Activated gamma-delta T cell treated with anti-CD3 and anti-CD28 coated beads, Interleukin-2, amount 50 U/mL, for 16 hours (primary cell): Measurements from ENCODE around the gene CDC42BPG.

Experiments
- DNase-seq: peaks from one replicate; pipeline ENCODE4 v3.0.0-alpha.2; 2020; ENCODE audit warnings: low read depth

The CDC42BPG gene

GRCh38 chr11:64844330-64845128, at the start of gene CDC42BPG:
Gene CDC42BPG (minus strand): TSS chr11:64844653. CDS start chr11:64844569, 84 bp downstream.
- no peak for DNase-seq

- no peak for DNase-seq
Measured at GRCh38 chr11:64893194-64894069, 49.0 kb upstream of the CDC42BPG start.

DNA sequence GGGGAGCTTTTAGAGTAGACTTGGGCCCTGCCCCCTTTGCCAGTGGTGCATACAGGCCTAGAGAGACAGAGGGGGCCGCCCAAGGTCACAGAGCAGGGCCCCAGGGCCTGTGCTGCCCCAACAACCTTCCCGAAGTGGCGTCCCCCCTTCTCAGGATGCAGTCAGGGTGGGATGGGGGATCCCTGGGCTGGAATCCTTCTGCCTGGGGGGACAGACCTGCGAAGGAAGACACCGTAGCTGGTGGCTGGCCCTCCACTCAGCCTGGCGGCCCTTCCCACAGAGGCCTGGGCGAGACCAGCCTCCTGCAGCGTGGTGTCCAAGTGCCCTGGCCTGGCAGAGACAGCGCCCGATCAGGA, 48.4 kb upstream of the CDC42BPG start:
- no peak for DNase-seq

GRCh38 chr11:64892411-64892831, 48.0 kb upstream of the CDC42BPG start:
- no peak for DNase-seq

DNA sequence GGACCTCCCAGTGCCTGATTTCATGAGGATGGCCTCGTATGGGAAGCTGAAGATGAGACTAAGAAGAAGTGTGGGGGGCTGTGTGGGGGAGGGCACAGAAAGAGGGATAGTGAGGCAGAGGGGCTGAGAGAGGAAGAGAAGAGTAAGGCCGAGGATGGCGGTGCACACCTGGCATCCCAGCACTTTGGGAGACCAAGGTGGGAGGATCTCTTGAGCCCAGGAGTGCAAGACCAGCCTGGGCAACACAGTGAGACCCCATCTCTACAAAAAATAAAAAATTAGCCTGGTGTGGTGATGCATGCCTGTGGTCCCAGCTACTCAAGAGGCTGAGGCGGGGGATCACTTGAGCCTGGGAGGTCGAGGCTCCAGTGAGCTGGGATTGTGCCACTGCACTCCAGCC, 47.4 kb upstream of the CDC42BPG start:
- no peak for DNase-seq

DNA sequence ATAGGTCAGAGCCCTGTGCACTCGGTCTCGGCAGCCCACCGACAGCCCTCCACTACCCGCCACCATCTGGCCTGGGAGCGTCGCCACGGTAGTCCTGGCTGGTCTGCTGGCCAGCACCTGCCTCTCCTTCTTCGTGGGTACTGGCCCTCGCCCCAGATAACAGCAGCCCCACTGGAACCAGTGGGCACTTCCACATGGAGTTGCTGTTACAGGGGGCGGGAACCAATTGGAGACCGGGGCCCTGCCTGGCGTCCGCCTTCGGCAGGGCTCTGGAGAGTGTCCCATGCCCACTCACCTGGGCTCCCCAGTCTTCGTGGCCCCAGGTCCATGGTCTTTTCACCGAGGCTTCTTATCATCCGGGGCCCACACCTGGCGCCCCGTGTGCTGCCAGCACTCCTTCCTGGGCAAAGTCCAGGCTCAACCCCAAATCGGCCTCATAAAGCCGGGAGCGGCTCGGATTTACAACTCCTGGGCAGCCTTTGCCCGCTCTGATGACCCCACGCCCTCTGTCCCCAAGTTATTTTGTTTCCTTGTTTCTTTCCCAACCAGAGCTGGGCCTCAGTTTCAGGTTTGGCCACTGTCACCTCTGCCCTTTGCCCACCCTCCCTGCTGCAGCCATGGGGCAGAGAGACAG, 46.9 kb upstream of the CDC42BPG start:
- DNase-seq: no peak

- no peak for DNase-seq
Measured at GRCh38 chr11:64890522-64890939, 46.1 kb upstream of the CDC42BPG start.

GRCh38 chr11:64888729-64889511, 44.5 kb upstream of the CDC42BPG start:
- DNase-seq: no peak

DNA sequence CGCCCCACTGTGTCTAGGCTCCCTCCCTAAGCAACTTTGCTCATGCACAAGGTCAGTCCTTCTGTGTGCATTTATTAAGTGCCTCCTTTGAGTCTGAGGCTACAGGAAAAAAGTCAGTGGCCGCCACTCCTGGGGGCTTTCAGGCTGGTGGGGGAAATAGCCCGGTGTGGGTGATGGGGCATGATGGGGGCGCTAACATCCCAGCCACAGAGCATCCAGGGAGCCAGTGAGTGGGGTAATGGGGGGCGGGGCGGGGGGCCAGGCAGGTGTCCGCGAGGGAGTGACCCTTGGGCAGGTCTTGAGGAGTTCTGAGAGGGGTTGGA, 43.9 kb upstream of the CDC42BPG start:
- DNase-seq: no peak

DNA sequence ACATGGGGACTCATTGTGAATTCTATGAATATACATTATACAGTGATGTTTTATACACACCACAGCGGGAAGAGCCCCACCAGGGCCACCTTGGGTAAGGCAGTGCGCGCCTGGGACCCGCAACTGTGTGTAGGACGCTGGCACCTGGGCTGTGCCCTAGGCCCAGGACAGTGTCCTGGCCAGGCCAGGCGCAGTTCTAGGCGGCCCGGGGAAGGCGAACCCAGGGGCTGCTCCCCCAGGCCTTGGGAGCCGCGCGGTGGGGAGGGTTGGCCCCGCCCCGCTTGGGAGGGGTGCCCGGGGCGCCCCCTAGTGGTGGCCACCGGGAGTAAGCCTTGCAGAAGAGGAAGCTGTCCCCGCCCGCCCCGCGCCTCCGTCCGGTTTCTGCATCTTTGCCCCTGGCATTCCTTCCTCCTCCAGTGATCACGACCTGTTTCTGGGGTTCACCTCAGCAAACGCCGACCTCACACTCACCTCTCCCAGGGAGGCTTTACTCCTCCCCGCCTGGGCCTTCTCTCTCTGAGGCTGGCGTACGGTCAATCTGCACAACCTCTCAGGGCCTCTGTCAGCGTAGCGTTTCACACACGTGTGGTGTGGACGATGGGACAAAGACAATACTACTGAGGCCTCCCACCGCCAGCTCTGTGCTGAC, 43.4 kb upstream of the CDC42BPG start:
- peak; percentile 79 for DNase-seq

DNA sequence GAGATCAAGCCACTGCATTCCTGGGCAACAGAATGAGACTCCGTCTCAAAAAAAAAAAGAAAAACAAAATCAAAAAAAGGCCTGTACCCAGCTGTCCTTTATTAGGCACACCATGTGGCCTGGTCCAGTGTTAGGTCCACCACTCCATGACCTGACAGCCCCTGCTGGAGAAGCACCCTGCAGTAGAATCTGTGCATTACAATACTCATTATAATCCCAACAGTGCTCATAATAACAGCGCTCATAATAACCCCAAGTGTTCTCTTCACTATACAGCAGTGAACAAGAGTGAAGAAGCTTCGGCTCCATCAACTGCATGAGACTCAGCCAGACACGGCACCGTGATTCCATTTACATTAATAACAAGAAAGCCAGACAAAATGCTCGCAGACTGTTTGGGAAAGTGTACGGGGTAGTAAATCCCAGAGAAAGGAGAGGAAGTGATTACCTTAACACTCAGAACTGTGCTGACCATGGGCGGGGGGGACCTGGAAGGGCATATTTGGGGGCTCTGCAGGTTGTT, 42.8 kb upstream of the CDC42BPG start:
- DNase-seq: no peak

DNA sequence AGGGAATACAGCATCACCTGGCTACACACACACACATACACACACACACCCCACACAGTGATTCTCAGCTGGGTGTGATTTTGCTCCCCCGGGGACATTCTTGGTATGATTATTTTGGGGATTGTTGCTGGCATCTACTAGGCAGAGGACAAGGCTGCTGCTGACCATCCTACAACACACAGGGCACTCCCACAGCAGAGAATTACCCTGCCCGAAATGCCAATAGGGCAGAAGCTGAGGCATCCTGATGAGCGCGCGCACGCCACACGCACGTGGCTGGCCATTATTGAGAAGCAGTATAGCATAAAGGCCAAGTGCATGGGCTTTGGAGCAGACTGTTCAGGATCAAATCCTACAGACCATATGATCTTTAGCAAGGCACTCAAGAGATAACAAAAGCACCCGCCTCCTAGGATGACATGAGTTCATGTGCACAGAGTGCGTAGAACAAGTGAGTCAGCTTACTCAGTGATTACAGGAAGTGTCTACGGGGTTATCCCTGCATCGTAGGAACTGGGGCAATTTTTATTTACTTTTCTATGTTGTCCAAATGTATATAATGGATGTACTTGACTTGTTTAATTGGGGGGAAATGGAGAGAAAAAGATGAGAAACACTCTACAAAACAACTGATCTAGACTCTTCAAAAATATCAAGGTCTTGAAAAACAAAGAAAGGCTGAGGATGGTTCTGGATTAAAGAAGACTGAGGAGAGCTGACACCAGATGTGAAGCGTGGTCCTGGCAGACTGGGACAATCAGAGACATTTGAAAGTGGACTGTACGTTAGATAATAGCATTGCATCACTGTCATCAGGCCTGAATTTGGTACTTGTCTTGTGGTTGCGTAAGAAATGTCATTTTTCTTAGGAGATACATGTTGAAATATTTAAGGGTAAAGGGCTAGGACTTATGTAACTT, 41.2 kb upstream of the CDC42BPG start:
- no peak for DNase-seq

DNA sequence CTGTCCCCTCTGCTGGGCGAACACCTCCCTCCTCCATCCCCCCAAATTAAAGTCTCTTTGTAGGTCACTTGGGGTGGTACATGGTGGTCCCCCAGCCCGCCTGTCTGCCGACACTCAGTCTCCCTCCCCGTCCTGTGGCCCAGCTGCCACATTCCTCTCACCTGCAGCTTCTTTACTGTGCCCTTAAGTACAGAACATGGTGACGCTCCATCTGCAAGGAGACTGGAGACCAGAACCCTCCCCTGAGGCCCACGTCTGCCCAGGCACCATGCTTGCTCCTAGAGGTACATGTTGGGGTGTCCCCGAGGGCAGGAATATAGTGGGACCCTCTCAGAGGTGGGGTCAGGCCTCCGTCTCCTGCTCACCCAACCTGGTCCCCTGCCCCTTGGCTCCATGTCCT, 39.6 kb upstream of the CDC42BPG start:
- DNase-seq: no peak

- DNase-seq: no peak
Measured at GRCh38 chr11:64883575-64883974, 39.1 kb upstream of the CDC42BPG start.

DNA sequence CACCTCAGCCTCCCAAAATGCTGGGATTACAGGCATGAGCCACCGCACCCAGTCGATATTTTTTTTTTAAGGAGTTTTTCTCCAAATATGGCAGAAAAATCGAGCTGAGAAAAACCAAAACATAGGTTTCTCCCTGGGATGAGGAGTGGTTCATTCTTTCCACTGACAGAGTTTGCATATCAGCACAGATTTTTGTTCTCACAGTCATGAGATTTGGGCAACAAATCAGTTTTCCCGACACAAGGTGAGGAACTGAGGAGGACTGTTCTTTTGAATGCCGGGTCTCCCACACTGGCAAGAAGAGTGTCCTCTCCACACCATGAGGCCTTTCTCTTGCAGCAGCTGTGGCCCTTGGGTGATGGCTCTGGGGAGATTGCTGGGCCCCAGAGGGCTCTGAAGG, 37.8 kb upstream of the CDC42BPG start:
- DNase-seq: no peak

DNA sequence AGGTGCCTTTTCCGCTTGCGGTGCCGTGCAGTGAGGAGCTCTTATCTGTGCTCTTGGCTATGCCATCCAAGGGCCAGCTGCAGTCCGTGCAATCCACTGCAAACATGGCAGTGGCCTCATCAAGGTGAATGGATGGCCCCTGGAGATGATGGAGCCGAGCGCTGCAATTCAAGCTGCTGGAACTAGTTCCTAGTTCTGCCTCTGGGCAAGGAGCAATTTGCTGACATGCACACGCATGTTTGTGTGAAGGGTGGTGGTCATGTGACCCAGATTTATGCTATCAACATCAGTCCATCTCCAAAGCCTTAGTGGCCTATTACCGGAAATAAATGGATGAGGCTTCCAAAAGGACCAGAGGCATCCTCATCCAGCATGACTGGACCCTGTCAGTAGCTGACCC, 37.0 kb upstream of the CDC42BPG start:
- no peak for DNase-seq

DNA sequence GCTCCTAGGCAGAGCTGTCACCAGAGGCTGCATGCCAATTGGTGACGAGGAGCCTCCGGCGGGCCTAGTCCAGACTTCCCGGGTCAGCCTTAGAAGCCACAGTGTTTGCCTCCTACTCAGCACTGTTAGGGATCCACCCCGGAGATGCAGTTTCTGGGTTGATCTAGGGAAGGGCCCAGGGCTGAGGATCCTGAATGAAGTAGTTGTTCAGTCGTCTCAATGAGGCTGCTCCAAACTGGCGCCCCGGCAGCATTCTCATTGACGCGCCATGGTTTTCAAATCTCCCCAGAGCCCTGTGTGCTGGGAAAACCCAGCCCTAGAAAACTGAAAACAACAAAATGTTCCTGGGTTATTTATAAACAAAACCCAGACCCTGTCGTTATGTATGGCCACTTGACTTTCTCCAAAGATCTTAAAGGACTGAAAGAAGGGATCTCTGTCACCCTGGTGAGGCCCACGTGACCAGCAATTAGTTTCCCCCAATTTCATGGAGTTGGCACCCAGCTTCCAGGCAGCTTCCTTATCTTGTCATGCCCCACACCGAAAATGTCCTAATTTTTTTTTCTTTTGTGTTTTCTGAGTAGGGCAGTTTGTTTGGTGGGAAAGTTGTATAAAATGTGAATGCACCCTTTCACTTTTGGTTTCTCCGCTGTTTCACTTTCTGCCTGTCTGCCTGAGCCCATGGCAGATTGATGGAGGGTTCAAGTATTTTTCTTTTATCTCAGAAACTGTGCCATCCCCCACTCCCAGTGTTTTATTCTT, 36.0 kb upstream of the CDC42BPG start:
- DNase-seq: no peak

- DNase-seq: no peak
Measured at GRCh38 chr11:64879244-64879900, 34.9 kb upstream of the CDC42BPG start.
